ENCODE results near the gene GAB1. TPM values are rescaled to one million over a fixed set of nuclear protein-coding genes. Genes with fewer than 3 reads are reported as not detected.

Gene GAB1
- total RNA-seq, 1 experiment from 2014 or later, result 5.9 TPM

- Mint-ChIP-seq H3K27me3 (ENCODE audit: insufficient read depth, unreplicated experiment) (no peaks in the 10 kb centered on the region), H3K27ac (ENCODE audit: low read depth, unreplicated experiment) (no peak overlapping the region), H3K36me3 (ENCODE audit: insufficient read depth, unreplicated experiment) (peaks cover 13% of the 10 kb centered on the region), H3K4me3 (ENCODE audit: unreplicated experiment) (no peak overlapping the region), H3K4me1 (ENCODE audit: insufficient read depth, unreplicated experiment) (peaks cover 32% of the 10 kb centered on the region), H3K9me3 (ENCODE audit: unreplicated experiment) (no peaks in the 10 kb centered on the region)
- intact Hi-C loops (cut with micrococcal nuclease), result loop anchor here (5.0 kb wide), 1 partner anchor 58 kb away; no protein-coding TSS in a partner anchor
- POLR2A ChIA-PET, result interaction anchor here (0.6 to 6.0 kb wide), 3 partner anchors 16 to 1839 kb away, joined by 3 to 66 read pairs (median 3); no protein-coding TSS in a partner anchor
- no TSS peak for BruUV-seq (replicated peaks)
- no peak for TF ChIP-seq CTCF (IDR thresholded peaks at IDR 0.05; ENCODE audit: unreplicated experiment)
- DNase-seq (ENCODE audit: unreplicated experiment), result no peak
- CTCF ChIA-PET, result interaction anchor here (0.6 to 2.2 kb wide), 5 partner anchors 37 to 514 kb away, joined by 3 to 7 read pairs (median 3); no protein-coding TSS in a partner anchor
Measured at GRCh38 chr4:143339497-143339896, 2.8 kb downstream of the GAB1 start.

GRCh38 chr4:143341186-143341755, 4.6 kb downstream of the GAB1 start:
- BruUV-seq (replicated peaks), result no TSS peak
- H3K36me3 Mint-ChIP-seq (ENCODE audit: insufficient read depth, unreplicated experiment), result peaks cover 7% of the 10 kb centered on the region
- ChIA-PET CTCF (interaction anchor here (0.6 to 1.5 kb wide), 6 partner anchors 35 to 156 kb away, joined by 3 to 7 read pairs (median 4); no protein-coding TSS in a partner anchor), POLR2A (interaction anchor here (0.5 to 6.0 kb wide), 2 partner anchors 14 to 998 kb away, joined by 4 to 66 read pairs; no protein-coding TSS in a partner anchor)
- no peaks in the 10 kb centered on the region for H3K27me3 Mint-ChIP-seq (ENCODE audit: insufficient read depth, unreplicated experiment)
- no peak overlapping the region for H3K4me3 Mint-ChIP-seq (ENCODE audit: unreplicated experiment)
- H3K4me1 Mint-ChIP-seq (ENCODE audit: insufficient read depth, unreplicated experiment), result peaks cover 46% of the 10 kb centered on the region
- no peak for TF ChIP-seq CTCF (IDR thresholded peaks at IDR 0.05; ENCODE audit: unreplicated experiment)
- intact Hi-C loops (cut with micrococcal nuclease), result no loop called here
- H3K27ac Mint-ChIP-seq (ENCODE audit: low read depth, unreplicated experiment), result no peak overlapping the region
- no peak for DNase-seq (ENCODE audit: unreplicated experiment)
- no peaks in the 10 kb centered on the region for H3K9me3 Mint-ChIP-seq (ENCODE audit: unreplicated experiment)

GRCh38 chr4:143343276-143343831, 6.7 kb downstream of the GAB1 start:
- no peak overlapping the region for H3K27ac Mint-ChIP-seq (ENCODE audit: low read depth, unreplicated experiment)
- no peak for DNase-seq (ENCODE audit: unreplicated experiment)

More at GRCh38 chr4:143343276-143343831, 6.7 kb downstream of the GAB1 start:
- intact Hi-C loops (cut with micrococcal nuclease), result no loop called here
- Mint-ChIP-seq H3K27me3 (ENCODE audit: insufficient read depth, unreplicated experiment) (no peaks in the 10 kb centered on the region), H3K4me3 (ENCODE audit: unreplicated experiment) (no peak overlapping the region), H3K4me1 (ENCODE audit: insufficient read depth, unreplicated experiment) (peaks cover 43% of the 10 kb centered on the region), H3K36me3 (ENCODE audit: insufficient read depth, unreplicated experiment) (peaks cover 7% of the 10 kb centered on the region), H3K9me3 (ENCODE audit: unreplicated experiment) (no peaks in the 10 kb centered on the region)
- ChIA-PET CTCF (interaction anchor here (0.6 to 1.4 kb wide), 8 partner anchors 7 to 1318 kb away, joined by 3 to 6 read pairs (median 3); partner anchors contain the start of gene GAB1), POLR2A (interaction anchor here (0.5 to 4.0 kb wide), 6 partner anchors 15 to 224 kb away, joined by 3 to 23 read pairs (median 4); no protein-coding TSS in a partner anchor)
- no peak for TF ChIP-seq CTCF (IDR thresholded peaks at IDR 0.05; ENCODE audit: unreplicated experiment)
- BruUV-seq (replicated peaks), result no TSS peak

Data from MCF 10A (cell line).